Forelimb muscle (tissue), 1 donor: ENCODE measurements around the gene CCR7. TPM values are rescaled to one million over a fixed set of nuclear protein-coding genes. Genes with fewer than 3 reads are reported as not detected.

Source experiments
- DNase-seq: peaks from one replicate; pipeline ENCODE4 v3.0.0-alpha.2; 2013; ENCODE audit warnings: low read depth
- polyA plus RNA-seq: library from polyadenylated mRNA; unstranded; fragments of 120-200 nt; gene quantifications from one replicate; pipeline ENCODE4 v1.2.1, GENCODE V29; 2013; ENCODE audit not compliant: insufficient read length

Gene CCR7
- polyA plus RNA-seq, 1 donor, result 0.39 TPM

DNA sequence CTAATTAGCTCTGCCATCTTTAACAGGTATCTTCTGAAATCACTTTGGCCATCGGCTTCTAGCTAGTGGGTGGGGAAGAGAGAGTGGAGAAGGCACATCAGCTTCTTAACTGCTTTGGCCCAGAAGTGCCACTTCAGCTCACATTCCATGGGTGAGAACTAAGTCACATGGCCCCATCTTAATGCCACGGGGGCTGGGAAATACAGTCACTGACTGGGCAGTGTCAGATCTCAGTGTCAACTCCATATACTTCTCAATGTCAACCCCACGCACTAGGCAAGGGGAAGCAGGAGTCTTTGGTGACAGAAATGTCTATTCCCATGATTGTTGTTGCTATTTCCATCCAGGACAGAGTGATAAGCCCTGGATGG, 29.4 kb downstream of the CCR7 start:
- DNase-seq, result no peak

- DNase-seq, result no peak
Observed at GRCh38 chr17:40535438-40535837, 29.8 kb downstream of the CCR7 start.

DNA sequence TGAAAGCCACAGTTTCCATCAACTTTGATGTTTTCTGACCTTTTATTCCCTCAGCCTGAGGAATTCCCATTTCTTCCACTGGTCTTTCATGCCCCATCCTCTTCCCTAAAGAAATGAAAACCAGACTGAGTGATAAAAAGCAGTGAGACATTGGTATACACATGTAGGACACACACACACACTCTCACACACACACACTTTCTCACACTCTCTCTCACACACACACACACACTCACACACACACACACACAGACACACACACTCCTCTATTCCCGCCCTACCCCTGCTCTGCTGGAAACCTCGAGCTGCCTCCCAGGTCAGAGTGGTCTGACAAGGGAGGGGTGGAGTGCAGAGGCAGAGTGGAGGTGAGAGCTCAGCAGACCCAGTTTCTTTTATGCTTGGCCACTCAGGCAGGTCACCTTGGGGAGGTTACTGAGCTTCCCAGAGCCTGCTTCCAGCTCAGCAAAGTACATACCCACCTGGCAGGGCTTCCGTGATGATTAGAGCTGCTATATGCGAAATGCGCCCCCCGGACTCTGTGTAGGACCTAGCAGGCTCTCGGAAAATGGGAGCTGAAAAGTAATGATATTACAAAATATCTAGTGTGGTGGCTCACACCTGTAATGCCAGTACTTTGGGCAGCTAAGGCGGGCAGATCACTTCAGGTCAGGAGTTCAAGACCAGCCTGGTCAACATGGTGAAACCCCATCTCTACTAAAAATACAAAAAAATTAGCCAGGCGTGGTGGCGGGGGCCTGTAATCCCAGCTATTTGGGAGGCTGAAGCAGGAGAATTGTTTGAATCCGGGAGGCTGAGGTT, 30.7 kb downstream of the CCR7 start:
- no peak for DNase-seq

DNA sequence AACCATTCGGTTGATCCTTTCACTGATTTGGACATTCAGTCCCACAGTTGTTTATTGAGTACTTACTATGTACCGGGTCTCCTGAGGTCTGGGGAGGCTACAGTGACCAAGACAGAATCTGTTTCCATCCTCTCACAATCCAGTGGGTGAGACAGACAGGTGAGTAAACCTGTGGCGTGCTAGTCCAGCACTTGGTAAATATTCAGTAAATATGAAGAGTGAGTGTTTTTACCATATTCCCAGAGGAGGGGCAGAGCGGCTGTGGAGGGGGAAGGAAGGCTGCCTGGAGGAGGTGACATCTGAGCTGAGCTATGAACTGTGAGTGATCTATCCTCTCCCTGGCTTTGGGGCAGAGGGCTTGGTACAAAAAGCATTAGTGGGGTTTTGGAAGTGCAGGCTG, 31.4 kb downstream of the CCR7 start:
- no peak for DNase-seq

GRCh38 chr17:40532520-40533253, 32.6 kb downstream of the CCR7 start:
- DNase-seq, result no peak

DNA sequence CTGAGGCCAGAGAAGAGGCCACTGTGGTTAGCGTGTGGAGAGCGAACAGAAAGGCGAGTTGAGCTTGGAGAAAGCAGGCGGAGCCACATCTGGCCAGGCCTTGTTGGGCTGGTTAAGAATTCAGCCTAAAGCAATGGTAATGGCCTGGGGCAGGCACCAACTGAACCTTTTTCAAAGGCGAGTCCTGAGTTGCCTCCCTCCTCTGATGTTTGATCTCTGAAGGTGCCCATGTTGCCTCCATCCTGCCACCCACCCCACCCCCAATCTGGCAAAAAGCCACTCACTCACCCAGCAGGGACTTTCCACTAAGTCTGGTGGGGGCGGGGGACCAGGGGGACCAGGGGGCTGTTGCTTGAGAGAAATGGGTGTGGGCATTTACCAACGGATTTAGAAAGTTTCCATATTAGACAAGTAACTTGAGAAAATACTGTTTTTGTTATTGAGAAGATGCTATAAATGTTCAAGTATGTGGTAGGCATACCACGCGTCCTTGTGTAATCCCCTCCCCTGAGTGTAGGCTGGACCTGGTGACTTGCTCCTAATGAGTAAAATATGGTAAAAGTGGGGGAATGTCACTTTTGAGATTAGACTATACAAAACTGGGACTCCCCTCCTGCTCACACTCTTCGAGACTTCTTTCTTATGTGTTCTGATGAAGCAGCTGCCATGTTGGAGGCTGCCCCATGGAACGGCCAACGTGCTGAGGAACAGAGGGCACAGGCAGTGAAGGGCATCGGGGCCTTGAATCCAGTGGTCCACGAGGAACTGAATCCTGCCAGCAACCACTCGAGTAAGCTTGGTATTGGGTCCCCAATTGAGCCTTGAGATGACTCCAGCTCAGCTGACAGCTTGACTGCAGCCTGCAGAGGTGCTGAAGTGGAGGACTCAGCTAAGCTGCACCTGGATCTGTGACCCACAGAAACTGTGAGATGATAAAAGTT, 34.0 kb downstream of the CCR7 start:
- no peak for DNase-seq

DNA sequence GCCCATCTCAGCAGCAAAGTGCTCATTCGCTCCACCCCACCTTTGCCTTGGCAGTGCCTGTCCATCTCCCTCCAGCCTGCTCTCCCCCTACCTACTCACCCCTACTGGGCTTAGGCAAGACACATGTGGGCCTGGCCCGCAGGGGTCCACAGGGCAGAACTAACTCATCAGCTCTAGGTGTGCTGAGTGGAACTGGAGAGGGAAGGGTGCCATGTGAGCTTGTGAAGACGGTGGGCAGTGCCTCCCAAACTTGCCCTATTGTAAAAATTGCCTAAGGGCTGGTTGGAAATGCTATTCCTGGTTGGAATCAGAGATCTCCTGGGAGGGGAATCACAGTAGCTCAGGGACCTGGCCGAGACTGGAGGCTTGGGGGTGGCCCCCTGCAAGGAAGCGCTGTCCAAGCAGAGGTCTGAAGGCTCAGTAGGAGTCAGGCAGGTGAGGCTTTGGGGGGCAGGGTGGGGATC, 34.7 kb downstream of the CCR7 start:
- DNase-seq, result no peak

DNA sequence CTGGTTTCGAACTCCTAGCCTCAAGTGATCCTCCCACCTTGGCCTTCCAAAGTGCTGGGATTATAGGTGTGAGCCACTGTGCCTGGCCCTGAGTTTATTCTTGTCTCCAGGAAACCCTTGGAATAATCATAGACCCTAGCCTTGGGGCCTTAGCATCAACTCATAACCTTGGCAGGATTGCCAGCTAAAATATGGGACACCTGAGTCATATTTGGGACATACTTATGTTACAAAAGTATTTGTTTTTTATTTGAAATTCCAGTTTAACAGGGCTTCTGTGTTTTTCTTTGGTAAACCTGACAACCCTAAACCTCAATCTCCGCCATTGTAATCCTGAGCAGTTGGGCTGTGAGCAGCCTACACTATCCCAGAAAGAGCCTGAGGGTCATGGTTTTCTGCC, 35.3 kb downstream of the CCR7 start:
- no peak for DNase-seq

- no peak for DNase-seq
Observed at GRCh38 chr17:40528692-40529417, 36.4 kb downstream of the CCR7 start.

DNA sequence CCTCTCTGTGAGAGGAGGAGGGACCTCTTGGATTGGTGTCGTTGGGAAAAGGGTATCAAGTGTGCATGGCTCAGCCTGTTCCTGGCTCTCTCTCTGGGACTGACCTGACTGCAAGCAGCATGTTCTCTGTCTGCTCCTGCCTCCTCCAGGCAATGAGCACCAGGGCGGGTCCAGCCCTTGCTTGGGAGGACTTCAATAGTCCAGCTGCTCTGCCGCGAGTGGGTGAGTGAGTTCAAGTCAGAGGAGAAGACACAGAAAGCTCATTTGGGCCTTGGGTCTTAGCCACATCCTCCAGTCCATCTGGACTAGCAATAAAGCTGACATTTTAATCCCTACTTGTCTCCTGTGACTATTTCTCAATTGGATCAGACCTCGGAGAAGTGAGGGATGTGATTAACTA, 38.6 kb downstream of the CCR7 start:
- DNase-seq, result no peak

GRCh38 chr17:40525294-40525693, 40.0 kb downstream of the CCR7 start:
- no peak for DNase-seq

- DNase-seq, result no peak
Observed at GRCh38 chr17:40524243-40524965, 40.9 kb downstream of the CCR7 start.

GRCh38 chr17:40522961-40523310, 42.3 kb downstream of the CCR7 start:
- no peak for DNase-seq

- no peak for DNase-seq
Observed at GRCh38 chr17:40522250-40522960, 42.9 kb downstream of the CCR7 start.

GRCh38 chr17:40520991-40521453, 44.2 kb downstream of the CCR7 start:
- DNase-seq, result no peak

- no peak for DNase-seq
Observed at GRCh38 chr17:40519089-40519775, 46.0 kb downstream of the CCR7 start.

GRCh38 chr17:40518401-40519088, 46.7 kb downstream of the CCR7 start:
- no peak for DNase-seq

DNA sequence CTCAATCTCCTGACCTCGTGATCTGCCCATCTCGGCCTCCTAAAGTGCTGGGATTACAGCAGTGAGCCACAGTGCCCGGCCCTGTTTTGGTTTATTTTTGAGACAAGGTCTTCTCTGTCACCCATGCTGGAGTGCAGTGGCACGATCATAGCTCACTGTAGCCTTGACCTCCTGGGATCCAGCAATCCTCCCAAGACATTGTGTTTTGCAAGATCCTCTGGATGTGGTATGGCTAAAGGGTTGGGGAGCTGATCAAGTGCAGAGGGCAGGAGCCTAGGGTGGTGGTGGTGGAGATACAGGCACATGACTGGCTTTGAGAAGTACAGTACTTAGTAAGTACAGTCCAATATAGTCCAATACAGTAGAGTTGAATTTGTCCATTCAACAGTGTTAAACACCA, 47.3 kb downstream of the CCR7 start:
- DNase-seq, result no peak

- no peak for DNase-seq
Observed at GRCh38 chr17:40517286-40517662, 48.0 kb downstream of the CCR7 start.
